GM04503 (cell line): ENCODE data around the gene SLC22A14.
"Not testable (repeated sequence)": the region's sequence is repeated elsewhere in the genome, so short reads cannot be mapped to it uniquely, and the experiment has no call there.

Source experiments
- DNase-seq: peaks from one replicate; pipeline ENCODE4 v3.0.0-alpha.2; 2012; ENCODE audit warnings: low read depth

Gene SLC22A14, protein sequence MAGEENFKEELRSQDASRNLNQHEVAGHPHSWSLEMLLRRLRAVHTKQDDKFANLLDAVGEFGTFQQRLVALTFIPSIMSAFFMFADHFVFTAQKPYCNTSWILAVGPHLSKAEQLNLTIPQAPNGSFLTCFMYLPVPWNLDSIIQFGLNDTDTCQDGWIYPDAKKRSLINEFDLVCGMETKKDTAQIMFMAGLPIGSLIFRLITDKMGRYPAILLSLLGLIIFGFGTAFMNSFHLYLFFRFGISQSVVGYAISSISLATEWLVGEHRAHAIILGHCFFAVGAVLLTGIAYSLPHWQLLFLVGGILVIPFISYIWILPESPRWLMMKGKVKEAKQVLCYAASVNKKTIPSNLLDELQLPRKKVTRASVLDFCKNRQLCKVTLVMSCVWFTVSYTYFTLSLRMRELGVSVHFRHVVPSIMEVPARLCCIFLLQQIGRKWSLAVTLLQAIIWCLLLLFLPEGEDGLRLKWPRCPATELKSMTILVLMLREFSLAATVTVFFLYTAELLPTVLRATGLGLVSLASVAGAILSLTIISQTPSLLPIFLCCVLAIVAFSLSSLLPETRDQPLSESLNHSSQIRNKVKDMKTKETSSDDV

DNA sequence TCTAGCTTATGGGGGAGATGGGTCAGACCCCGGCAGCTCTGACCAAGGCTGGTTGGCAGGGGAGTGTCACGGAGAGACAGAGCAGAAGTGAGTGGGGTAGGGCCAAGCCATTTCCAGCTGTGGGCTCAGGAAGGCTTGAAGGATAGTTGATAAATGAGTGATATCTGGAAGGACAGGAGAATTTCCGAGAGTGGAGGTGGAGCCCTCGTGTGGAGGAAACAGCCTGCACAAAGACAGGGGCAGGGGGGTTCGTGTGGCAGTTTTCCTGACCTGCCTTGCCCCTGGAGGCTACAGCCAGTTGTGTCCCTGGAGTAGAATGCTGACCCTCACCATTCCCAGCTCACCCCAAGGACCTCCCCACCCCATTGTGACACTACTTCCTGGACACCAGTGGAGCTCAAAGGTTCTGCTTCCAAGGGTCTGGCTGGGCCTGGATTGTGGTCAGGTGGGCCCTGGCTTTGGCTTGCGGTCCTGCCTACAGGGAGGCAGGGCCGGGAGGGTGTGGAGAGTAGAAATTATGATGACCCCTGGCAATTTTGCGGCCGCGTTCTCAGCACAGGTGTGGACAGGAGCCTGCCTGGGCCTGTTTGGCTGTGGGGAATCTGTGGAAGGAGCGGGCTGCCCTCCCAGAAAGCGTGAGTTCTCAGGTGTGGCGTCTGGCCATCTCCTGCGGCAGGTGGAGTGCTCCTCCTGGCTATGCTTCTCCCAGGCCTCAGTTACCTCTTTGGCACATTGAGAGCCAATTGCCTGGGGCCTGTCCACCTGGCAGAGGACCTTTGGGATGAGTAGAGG lies at the start of gene SLC22A14:
TSS of gene SLC22A14 (plus strand) at position 400 of the 792 bp plus-strand sequence. CDS start 23,733 bp downstream, outside the sequence.
- no peak for DNase-seq

DNA sequence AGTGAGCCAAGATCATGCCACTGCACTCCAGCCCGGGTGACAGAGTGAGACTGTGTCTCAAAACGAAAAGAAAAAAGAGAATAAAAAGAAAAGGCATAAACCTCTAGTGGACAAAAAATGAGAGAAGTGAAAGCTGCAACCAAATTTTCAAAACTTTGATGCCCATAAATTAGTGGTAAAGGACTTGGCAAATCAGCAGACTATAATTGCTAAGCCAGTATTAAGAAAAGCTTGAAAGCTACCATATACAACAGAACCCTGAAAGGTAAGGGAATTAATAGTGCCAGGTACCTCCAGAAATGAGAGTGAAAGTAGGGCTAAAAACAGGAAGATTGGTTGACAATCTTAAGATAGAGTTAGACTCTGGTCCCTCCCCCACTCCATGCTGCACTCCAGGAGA lies 49.4 kb upstream of the SLC22A14 start:
- no peak for DNase-seq

DNA sequence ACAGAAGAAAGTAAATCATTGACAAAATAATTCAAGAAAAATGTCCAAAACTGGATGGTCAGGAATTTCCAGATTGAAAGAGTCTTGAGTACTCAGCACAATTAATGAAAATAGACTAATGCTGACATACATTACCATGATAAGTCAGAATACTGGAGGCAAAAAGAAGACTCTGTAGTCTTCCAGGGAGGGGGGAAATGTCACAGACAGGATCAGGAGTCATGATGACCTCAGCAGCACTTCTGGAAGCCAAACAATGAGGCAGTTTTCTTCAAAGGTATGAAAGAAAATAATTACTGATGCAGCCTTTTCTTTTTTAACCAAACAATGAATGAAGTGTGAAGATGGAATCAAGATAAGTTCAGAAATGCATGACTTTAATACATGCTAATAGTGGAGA lies 46.6 kb upstream of the SLC22A14 start:
- no peak for DNase-seq

DNA sequence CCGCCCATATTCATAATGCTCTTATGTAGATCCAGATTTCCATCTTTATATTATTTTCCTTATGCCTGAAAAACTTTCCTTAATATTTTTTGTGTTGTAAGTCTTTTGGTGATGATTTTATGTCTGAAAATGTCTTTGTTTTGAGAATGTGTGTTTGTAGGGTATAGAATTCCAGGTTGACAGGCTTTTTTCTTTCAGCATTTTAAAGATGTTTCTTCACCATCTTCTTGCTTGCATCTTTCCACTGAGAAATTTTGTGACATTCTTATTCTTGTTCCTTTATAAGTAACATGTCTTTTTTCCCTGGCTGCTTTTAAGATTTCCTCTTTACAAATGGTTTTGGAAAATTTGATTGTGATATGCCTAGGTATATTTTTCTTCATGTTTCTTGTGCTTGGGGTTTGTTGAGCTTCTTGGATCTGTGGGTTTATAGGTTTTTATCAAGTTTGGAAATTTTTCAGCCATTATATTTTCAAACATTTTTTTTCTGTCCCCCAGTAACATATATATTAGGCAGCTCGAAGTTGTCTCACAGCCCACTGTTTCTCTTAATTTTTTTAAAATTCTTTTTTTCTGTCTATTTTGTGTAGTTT lies 43.6 kb upstream of the SLC22A14 start:
- DNase-seq = no peak

DNA sequence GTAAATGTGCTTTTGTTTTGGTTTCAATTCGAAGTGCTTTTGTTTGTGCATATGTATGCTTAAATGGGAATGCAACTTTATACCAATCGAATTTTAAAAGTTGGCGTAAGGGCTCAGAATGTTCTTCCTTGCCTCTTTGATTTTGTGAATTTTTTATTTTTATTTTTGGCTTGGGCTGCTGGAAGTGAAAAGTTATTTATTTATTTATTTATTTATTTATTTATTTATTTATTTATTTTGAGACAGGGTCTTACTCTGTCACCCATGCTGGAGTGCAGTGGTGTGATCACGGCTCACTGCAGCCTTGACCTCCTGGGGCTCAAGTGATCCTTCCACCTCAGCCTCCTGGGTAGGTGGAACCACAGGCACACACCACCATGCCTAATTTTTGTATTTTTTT lies 39.3 kb upstream of the SLC22A14 start:
- DNase-seq = not testable (repeated sequence)

DNA sequence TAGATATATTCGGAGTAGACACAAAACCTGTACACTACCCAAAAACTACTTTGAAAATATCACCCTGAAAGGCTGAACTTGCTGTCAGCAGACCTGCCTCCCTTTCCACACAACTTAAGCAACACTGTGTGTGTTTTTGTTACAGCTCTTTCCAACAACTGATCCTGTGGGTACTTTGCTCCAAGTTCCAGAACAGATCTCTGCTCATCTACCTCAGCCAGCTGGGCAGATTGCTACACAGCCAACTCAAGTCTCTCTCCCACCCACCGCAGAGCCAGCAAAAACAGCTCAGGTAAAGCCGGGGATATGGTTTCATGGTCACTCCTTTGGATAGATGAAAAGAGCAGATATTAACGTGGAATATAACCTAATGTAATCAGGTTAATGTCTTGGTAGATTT lies 36.2 kb upstream of the SLC22A14 start:
- DNase-seq = no peak

DNA sequence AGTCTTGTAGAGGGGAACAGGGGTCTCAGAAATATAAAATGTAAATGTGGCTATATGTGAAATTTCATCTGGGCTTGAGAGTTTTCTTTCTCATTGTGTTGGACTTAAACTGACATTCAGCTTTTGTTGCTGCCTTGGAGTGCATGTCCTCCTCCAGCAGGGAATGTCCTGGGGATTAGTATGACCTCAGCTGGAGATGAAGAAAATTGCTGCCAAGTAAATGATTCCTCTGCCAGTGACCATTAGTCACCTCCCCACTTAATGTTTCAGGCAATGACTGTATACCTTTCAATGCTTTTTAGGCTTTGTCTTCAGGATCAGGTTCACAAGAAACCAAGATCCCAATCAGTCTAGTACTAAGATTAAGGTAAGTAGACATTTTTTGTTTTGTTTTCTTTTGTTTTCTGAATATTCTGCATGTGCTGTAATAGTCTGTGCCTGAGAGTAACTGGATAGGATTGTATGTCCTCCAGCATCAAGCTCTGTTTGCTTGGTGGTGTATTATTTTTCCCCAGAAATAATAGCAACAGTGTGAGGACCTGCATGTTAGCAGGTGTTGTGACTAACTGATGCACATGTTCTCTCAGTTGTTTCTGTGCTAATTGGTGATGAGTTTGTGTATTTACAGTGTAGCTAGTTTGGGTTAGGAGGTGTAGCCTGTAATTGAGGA lies 34.6 kb upstream of the SLC22A14 start:
- peak; percentile 79 for DNase-seq

DNA sequence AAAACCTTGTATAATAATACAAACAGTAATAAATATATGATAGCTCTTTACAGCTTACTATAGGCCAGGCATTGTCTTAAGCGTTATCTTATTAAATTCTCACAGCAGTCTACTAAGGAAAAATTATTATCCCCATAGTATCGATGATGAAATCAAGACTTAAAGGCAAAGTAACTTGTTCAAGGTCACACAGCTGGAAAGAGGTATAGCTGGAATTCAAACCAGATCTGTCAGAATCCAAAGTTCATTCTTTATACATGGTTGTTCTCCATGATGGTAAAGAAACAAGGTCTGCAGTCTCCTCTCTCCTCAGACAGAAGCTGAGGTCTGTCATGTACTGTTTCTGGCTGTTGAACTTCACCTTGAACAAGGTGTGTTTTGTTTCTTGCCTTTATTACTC lies 31.9 kb upstream of the SLC22A14 start:
- no peak for DNase-seq

DNA sequence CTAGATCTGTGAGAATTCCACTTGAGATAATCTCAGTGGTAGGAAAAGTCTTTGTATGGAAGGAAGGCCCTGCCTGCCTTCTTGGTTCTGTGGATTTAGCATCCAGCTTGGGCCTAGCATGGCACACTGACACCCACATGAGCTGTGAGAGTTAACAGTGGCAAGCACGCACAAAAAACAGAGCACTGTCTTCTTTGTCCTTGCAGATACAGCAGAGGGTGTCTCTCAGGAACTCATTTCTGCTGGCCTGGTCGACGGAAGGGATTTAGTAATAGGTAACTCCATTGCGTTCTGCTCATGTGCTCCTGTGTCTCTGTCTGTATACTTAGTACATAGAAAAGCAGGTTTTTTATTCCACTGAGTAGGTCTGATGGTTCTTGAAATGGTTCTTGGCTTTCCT lies 30.9 kb upstream of the SLC22A14 start:
- no peak for DNase-seq

DNA sequence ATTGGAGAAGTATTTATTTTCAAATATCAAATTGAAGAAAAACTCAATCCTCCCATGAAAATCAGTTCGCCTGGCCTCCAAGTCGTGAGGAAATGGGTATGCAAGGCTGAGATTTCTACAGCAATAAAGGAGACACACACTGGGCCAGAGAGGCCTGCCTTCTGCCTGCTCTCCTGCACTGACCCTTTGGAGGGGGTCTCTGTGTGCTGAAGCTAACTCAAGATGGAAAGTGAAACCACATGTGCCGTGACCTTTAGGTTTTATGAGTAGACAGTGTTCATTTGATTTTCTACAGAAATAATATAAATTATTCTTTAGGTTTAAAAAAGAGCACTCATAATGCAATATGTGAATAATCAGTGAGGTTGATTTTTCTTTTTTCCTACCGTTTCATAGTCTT lies 28.4 kb upstream of the SLC22A14 start:
- no peak for DNase-seq

DNA sequence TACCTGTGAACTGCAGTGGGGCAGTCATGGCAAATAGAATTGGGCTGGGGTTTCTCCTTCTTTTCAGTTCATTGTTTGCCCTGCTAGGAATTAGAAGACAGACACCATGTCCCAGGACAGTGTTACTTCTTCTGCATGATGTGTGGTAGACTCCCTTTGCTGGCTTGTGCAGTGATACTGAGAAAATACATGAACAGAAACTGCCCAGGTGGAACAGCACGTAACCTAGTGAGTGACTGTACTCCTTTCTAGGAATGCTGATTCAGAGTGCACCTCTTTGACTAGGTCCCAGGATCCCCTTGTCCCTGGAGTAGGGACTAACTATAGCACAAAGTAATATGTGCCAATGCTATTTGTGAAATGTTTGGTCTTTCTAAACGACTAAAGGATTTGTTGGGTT lies 27.2 kb upstream of the SLC22A14 start:
- no peak for DNase-seq

DNA sequence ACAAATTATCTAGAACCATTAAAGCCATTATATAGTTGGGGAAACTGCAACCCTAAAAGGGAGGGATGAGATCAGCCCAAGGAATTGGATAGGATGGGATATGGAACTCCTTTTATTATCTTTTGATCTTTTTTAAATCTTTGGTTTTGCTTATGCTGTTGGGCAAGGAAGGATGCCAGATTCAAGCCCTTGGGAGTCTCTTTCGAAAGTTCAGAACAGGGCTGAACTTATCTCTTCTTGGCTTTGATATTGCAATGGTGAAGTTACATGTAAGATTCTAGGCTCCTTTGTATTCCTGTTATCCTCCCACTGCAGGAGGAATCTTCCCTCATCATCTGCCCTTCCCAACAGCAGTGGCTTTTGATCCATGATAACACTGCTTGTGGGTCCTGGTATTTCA lies 26.5 kb upstream of the SLC22A14 start:
- no peak for DNase-seq

DNA sequence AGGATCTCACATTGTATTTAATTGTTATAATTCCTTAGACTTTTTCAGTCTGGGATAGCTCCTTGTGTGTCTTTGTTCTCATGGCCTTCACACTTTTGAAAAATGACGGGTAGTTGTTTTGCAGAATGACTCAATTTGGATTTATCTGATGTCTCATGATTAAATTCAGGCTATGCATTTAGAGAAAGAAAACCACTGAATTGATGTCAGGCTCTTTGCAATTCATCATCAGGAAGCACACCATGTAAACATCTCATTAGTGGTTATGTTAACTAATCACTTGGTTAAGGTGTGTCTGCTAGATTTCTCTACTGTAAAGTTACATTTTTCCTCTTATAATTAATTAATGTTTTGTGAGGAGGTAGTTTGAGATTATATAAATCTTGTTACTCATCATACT lies 24.5 kb upstream of the SLC22A14 start:
- DNase-seq = no peak

DNA sequence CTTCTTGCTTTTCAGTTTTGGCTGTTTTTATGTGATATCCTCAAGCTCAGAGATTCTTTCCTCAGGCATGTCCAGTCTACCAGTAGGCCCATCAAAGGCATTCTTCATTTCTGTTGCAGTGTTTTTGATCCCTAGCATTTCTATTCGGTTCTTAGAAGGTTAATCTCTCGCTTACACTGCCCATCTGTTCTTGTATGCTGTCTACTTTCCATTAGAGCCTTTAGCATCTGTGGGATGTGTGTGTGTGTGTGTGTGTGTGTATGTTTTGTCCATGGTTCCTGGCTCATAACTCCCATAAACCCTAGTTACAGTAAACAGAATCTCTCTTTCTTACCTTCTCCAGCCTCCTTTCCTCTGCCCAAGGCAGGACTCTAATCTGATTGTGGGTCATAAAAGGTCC lies 21.6 kb upstream of the SLC22A14 start:
- DNase-seq = no peak

DNA sequence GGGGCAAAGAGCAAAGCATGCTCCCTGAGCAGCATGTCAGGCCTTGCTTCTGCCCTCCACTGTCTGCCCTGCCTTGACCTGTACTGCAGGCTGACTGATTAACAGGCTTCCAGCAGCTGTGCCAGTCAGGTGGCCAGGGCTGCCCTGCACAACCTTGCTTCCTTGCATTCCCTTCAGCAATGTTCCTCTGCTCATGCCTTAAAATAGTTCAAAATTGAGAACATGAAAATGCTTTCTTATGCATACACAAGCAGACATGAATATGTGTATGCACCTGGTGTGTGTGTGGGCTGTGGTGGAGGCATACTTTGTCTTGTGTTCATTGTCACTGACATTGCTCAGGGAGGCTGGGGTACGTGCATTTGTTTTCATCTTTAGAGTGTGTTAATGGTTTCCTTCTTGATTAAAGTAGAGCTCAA lies 17.7 kb upstream of the SLC22A14 start:
- no peak for DNase-seq

DNA sequence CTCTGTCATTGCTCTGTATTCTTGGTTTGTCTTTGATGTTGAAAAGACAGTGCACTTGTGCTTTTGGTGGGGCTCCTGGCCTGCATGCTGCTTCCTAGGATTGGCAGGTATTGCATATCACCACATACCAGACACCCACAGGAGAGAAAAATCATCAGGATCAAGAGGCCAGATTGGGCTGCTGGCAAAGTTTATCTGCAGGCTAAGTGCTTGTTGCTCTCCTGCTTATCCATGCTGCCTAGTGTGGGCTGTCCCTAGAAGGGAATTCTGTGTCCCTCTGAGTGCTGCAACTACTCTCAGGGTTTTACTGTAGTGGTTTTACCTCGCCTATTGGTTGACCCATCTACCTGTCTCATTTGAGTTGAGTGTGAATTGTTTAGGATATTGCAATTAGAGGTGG lies 17.3 kb upstream of the SLC22A14 start:
- no peak for DNase-seq

DNA sequence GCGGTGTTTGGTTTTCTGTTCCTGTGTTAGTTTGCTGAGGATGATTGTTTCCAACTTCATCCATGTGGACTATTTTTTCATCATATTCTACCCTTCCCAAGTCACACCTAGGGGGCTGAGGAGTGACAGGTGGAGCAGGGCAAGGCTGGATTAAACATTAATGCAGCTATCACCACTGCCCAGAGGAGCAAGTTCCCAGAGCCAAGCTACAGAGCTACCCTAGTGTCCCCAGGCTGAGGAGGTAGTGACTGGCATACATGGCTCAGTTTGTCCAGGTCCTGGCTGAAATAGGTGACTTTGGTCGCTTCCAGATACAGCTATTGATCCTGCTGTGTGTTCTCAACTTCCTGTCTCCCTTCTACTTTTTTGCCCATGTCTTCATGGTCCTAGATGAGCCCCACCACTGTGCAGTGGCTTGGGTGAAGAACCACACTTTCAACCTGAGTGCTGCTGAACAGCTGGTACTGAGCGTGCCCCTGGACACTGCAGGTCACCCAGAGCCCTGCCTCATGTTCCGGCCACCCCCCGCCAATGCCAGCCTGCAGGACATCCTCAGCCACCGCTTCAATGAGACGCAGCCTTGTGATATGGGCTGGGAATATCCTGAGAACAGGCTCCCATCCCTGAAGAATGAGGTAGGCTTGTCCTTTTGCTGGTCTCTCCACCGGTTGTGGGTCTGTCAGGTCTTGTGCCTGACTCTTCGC lies 16.3 kb upstream of the SLC22A14 start, which contains the start of gene SLC22A13:
TSS of gene SLC22A13 (plus strand) at position 209 of the 704 bp plus-strand sequence. CDS start at position 258, 49 bp downstream.
- DNase-seq = no peak

DNA sequence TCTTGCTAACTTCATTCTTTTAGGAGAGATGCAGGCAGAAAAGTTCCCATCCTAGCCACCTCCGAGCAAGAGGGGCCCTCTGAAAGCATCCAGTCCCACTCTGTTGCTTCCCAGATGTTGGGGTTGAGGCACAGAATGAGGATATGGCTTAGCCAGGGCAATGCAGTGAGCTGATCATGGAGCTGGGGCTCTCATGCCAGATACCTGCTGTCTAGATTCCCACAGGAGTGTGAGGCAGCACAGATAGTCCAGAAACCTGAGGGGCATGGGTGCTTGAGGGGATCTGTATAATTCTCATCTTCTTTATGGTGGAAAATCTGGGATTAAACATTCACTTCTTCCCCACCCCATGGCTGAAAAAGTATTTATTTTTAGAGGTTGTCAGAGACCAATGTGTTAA lies 15.3 kb upstream of the SLC22A14 start:
- no peak for DNase-seq

DNA sequence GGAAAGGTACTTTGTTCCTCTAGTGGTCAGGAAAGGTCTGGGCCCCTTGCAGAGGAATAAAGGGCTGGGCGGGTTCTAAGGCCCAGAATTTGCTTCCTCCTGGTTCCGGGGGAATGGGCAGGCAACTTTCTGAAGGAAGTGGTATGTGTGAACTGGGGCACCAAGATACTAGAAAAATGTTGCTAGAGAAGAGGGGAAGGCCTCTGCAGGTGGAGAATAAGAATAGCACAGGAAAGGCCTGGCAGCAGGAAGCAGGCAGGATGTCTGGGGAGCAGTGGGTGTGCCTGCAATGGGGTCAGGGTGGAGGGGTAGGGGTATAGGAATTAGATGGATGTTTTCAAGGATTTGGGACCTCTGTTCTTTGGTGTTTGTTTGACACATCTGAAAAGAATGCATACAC lies 14.4 kb upstream of the SLC22A14 start:
- DNase-seq = no peak

DNA sequence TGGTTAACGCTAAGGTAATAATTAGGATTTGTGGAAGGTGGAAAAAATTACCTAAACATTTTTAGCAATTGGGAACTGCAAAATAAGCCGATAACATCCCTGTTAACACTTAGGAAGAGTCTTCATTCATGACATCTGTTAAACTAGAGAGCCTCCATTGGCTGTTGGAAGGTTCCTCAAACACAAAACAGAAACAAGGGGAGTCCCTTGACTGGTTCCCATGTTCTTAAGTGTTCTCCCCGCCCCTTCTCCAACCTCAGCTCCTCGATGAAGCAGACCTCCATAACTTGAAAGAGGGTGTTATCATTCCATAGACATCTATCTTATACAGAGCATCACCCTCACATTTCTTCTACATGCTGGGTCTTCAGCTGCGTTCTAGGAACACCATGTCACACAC lies 14.0 kb upstream of the SLC22A14 start:
- DNase-seq = no peak

DNA sequence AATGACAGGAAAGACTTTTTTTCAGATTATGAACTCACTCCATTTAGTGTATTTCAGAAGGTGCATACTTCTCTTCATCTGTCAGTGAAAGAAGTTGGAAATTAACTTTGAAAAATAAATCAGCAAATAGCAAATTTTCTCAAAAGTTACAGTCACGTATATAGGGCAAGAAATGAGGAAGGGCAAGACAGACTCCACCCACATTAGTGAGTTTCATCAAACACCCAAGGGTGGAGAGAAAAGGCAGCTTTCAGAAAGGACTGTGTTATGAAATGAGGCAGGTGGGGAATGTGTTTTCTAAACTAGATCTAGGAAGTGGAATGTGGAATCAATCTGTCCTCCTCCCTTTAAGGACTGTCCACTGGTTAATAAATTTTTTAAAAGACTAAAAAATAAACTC lies 13.6 kb upstream of the SLC22A14 start:
- no peak for DNase-seq
